Measurements from ENCODE around the gene SND1.

DNA sequence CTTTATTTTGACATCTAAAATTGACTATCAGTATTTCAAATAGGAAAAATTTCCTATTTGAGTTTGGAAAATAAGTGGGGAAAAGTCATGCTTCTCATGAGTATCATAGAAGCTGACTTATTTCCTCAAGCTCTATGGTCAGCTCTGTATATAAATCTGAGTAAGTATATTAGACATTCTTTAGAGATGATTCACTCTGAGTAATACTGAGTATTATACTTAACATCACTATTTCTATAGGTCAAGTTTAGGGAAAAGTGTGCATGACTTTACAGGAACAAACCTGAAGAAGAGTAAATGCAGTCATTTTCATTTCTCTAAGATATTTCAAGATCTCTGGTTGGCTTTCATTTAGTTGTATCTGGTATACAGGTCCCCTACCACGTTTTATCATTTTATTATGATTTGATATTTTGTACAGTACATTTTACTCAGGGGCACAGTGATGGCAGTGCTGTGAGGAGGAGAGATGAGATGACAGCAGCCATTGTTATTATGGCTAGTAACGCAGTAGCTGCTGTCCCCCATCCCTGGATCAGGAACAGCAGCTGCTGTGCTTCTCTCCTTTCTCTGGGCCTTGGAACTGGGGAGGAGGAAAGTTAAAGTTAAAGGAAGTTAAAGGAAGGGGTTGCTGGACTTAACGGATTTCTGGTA, 15.2 kb downstream of the SND1 start:
- TF ChIP-seq, protein P1, sequence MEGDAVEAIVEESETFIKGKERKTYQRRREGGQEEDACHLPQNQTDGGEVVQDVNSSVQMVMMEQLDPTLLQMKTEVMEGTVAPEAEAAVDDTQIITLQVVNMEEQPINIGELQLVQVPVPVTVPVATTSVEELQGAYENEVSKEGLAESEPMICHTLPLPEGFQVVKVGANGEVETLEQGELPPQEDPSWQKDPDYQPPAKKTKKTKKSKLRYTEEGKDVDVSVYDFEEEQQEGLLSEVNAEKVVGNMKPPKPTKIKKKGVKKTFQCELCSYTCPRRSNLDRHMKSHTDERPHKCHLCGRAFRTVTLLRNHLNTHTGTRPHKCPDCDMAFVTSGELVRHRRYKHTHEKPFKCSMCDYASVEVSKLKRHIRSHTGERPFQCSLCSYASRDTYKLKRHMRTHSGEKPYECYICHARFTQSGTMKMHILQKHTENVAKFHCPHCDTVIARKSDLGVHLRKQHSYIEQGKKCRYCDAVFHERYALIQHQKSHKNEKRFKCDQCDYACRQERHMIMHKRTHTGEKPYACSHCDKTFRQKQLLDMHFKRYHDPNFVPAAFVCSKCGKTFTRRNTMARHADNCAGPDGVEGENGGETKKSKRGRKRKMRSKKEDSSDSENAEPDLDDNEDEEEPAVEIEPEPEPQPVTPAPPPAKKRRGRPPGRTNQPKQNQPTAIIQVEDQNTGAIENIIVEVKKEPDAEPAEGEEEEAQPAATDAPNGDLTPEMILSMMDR (IDR thresholded peaks at IDR 0.05) = no peak
- TF ChIP-seq POLR2A (IDR thresholded peaks at IDR 0.05) (no peak), EP300 (IDR thresholded peaks at IDR 0.05; ENCODE audit: low read depth) (no peak), POLR2AphosphoS5 (IDR thresholded peaks at IDR 0.05) (no peak)

Measured in transverse colon (tissue), 4 donors.